Skeletal muscle satellite cell (primary cell): ENCODE measurements around the gene BRD9. TPM values are rescaled to one million over a fixed set of nuclear protein-coding genes. Genes with fewer than 3 reads are reported as not detected.
A peak's percentile ranks its signal among the peaks of the same experiment; 100 is the strongest.
"Not testable (repeated sequence)": the region's sequence is repeated elsewhere in the genome, so short reads cannot be mapped to it uniquely, and the experiment has no call there.

Experiments
- H3K27me3 ChIP-seq: 2 replicates; pipeline ENCODE4 v1.7.0; 2013; ENCODE audit warnings: low read length; ENCODE audit not compliant: control insufficient read depth, insufficient read depth
- H3K36me3 ChIP-seq: 2 replicates; pipeline ENCODE4 v1.7.0; 2013; ENCODE audit warnings: mild to moderate bottlenecking, control low read depth, low read length; ENCODE audit not compliant: insufficient read depth
- H3K4me1 ChIP-seq: 2 replicates; pipeline ENCODE4 v1.7.0; 2013; ENCODE audit warnings: low read length; ENCODE audit not compliant: control insufficient read depth, insufficient read depth
- H3K4me2 ChIP-seq: 2 replicates; pipeline ENCODE4 v1.7.0; 2013; ENCODE audit warnings: mild to moderate bottlenecking, low read length
- H3K4me3 ChIP-seq: 2 replicates; pipeline ENCODE4 v1.7.0; 2013; ENCODE audit warnings: low read length
- H3K9ac ChIP-seq: 2 replicates; pipeline ENCODE4 v1.7.0; 2013; ENCODE audit warnings: mild to moderate bottlenecking, low read depth, low read length, moderate library complexity
- H3K9me3 ChIP-seq: replicated peaks from 2 replicates; pipeline ENCODE4 v1.7.0; 2013; ENCODE audit warnings: mild to moderate bottlenecking, control low read depth, low read length
- total RNA-seq: library from RNA; depleted of rRNA; stranded (reverse); fragments of >200 nt; gene quantifications from 2 replicates; pipeline ENCODE4 v1.2.3, GENCODE V29; 2012; rRNA removed

Gene BRD9
- total RNA-seq, result 34.2 and 35.6 TPM in 2 replicates

GRCh38 chr5:892394-893136 lies at the start of gene BRD9, which contains the start of gene TRIP13:
TSS of gene BRD9 (minus strand) at chr5:892801. CDS start at chr5:892657, 144 bp downstream.
TSS of gene TRIP13 (plus strand) at chr5:892884. CDS start at chr5:892999, 115 bp downstream.
- H3K9me3 ChIP-seq, result no peaks in the 10 kb centered on the region
- H3K4me2 ChIP-seq, result peak within 1 kb of the TSS; percentile 100
- H3K4me3 ChIP-seq, result peak within 1 kb of the TSS; percentile 92
- peaks cover 46% of the 10 kb centered on the region for H3K36me3 ChIP-seq
- H3K9ac ChIP-seq, result peak within 1 kb of the TSS; percentile 99
- no peaks in the 10 kb centered on the region for H3K27me3 ChIP-seq
- H3K4me1 ChIP-seq, result peaks cover 14% of the 10 kb centered on the region

GRCh38 chr5:940741-941140 lies 48.1 kb upstream of the BRD9 start:
- H3K9me3 ChIP-seq, H3K36me3 ChIP-seq, H3K9ac ChIP-seq, H3K4me2 ChIP-seq, H3K4me3 ChIP-seq, H3K4me1 ChIP-seq: not testable (repeated sequence)
- peaks cover 83% of the 10 kb centered on the region for H3K27me3 ChIP-seq

GRCh38 chr5:939368-939767 lies 46.8 kb upstream of the BRD9 start:
- no peaks in the 10 kb centered on the region for H3K9me3 ChIP-seq
- no peak overlapping the region for H3K4me3 ChIP-seq
- H3K9ac ChIP-seq, result no peak overlapping the region
- peaks cover 76% of the 10 kb centered on the region for H3K27me3 ChIP-seq
- no peaks in the 10 kb centered on the region for H3K4me1 ChIP-seq
- no peak overlapping the region for H3K4me2 ChIP-seq
- no peaks in the 10 kb centered on the region for H3K36me3 ChIP-seq

GRCh38 chr5:937151-937924 lies 44.7 kb upstream of the BRD9 start:
- H3K9me3 ChIP-seq, result no peaks in the 10 kb centered on the region
- H3K4me3 ChIP-seq, result no peak overlapping the region
- peaks cover 64% of the 10 kb centered on the region for H3K27me3 ChIP-seq
- H3K36me3 ChIP-seq, result no peaks in the 10 kb centered on the region
- no peak overlapping the region for H3K9ac ChIP-seq
- no peak overlapping the region for H3K4me2 ChIP-seq
- no peaks in the 10 kb centered on the region for H3K4me1 ChIP-seq

- Histone ChIP-seq H3K27me3 (peaks cover 70% of the 10 kb centered on the region), H3K4me1 (no peaks in the 10 kb centered on the region)
Observed at GRCh38 chr5:936149-937144, 43.8 kb upstream of the BRD9 start.

GRCh38 chr5:935510-936084 lies 43.0 kb upstream of the BRD9 start:
- Histone ChIP-seq H3K27me3 (peaks cover 74% of the 10 kb centered on the region), H3K4me1 (no peaks in the 10 kb centered on the region)

More at GRCh38 chr5:936149-937144, 43.8 kb upstream of the BRD9 start:
- Histone ChIP-seq H3K4me3 (no peak overlapping the region), H3K9me3 (no peaks in the 10 kb centered on the region), H3K4me2 (no peak overlapping the region), H3K36me3 (no peaks in the 10 kb centered on the region), H3K9ac (no peak overlapping the region)

GRCh38 chr5:934381-934967 lies 41.9 kb upstream of the BRD9 start:
- not testable (repeated sequence) for H3K9ac ChIP-seq, H3K36me3 ChIP-seq, H3K4me1 ChIP-seq, H3K9me3 ChIP-seq, H3K4me2 ChIP-seq, H3K4me3 ChIP-seq
- H3K27me3 ChIP-seq, result peaks cover 71% of the 10 kb centered on the region

More at GRCh38 chr5:935510-936084, 43.0 kb upstream of the BRD9 start:
- Histone ChIP-seq H3K36me3 (no peaks in the 10 kb centered on the region), H3K4me3 (no peak overlapping the region), H3K4me2 (no peak overlapping the region), H3K9me3 (no peaks in the 10 kb centered on the region), H3K9ac (no peak overlapping the region)

GRCh38 chr5:933951-934350 lies 41.4 kb upstream of the BRD9 start:
- H3K36me3 ChIP-seq, result not testable (repeated sequence)

GRCh38 chr5:933251-933861 lies 40.8 kb upstream of the BRD9 start:
- Histone ChIP-seq H3K9me3 (no peaks in the 10 kb centered on the region), H3K4me1 (no peaks in the 10 kb centered on the region), H3K4me2 (no peak overlapping the region), H3K4me3 (no peak overlapping the region), H3K27me3 (peaks cover 60% of the 10 kb centered on the region), H3K9ac (no peak overlapping the region), H3K36me3 (no peaks in the 10 kb centered on the region)

More at GRCh38 chr5:933951-934350, 41.4 kb upstream of the BRD9 start:
- H3K9ac ChIP-seq, H3K4me3 ChIP-seq, H3K9me3 ChIP-seq, H3K4me1 ChIP-seq, H3K4me2 ChIP-seq: not testable (repeated sequence)
- H3K27me3 ChIP-seq, result peaks cover 66% of the 10 kb centered on the region

GRCh38 chr5:932628-933250 lies 40.1 kb upstream of the BRD9 start:
- no peaks in the 10 kb centered on the region for H3K4me1 ChIP-seq
- no peak overlapping the region for H3K4me3 ChIP-seq
- no peaks in the 10 kb centered on the region for H3K36me3 ChIP-seq
- no peak overlapping the region for H3K4me2 ChIP-seq
- H3K9ac ChIP-seq, result no peak overlapping the region
- peaks cover 54% of the 10 kb centered on the region for H3K27me3 ChIP-seq
- H3K9me3 ChIP-seq, result no peaks in the 10 kb centered on the region
